ENCODE measurements around the gene MATCAP1. TPM values are rescaled to one million over a fixed set of nuclear protein-coding genes. Genes with fewer than 3 reads are reported as not detected.

The MATCAP1 gene
- total and polyA plus RNA-seq, 10 of the 15 experiments (the other 5 are each of a cell fraction or from before 2014, with no cell fraction given) = 2.8 to 25.8 (median 8.6) TPM

- no peak for DNase-seq (ENCODE audit: low read depth, low spot score)
- POLR2A ChIA-PET = interaction anchor here (0.6 to 8.2 kb wide), 6 partner anchors 10 to 135 kb away, joined by 3 to 137 read pairs (median 4); partner anchors contain the start of gene NOL3
- in situ Hi-C loops (cut with MboI) = no loop called here
- Histone ChIP-seq H3K4me3 (peak overlapping the region; percentile 53; the same call in 1 of the 2 replicates), H3K4me1 (ENCODE audit: control insufficient read depth, insufficient read depth, low read length) (peaks cover 42% of the 10 kb centered on the region), H4K20me1 (ENCODE audit: control insufficient read depth, insufficient read depth) (no peaks in the 10 kb centered on the region; the same call in 1 of the 2 replicates), H3K4me2 (ENCODE audit: control insufficient read depth, insufficient read depth) (peak overlapping the region; percentile 83), H3K36me3 (ENCODE audit: control insufficient read depth in 2 of 2, insufficient read depth in 2 of 2, low read length in 1 of 2) (no peaks in the 10 kb centered on the region), H3K9ac (ENCODE audit: control insufficient read depth, insufficient read depth, low read length) (no peak overlapping the region), H2AFZ (ENCODE audit: control insufficient read depth, low read depth, low read length) (peak overlapping the region; percentile 70), H3K79me2 (ENCODE audit: control insufficient read depth, insufficient read depth, low read length) (peaks cover 4% of the 10 kb centered on the region), H3K9me3 (replicated peaks; ENCODE audit: control insufficient read depth, insufficient read depth, low read length) (no peaks in the 10 kb centered on the region; the same call in 2 of the 3 replicates), H3K27me3 (replicated peaks in 1 of 2; ENCODE audit: control insufficient read depth in 2 of 2, insufficient read depth in 2 of 2, low read length in 1 of 2) (peaks cover 2 to 18% of the 10 kb centered on the region in 2 experiments), H3K27ac (ENCODE audit: control insufficient read depth, insufficient read depth) (no peak overlapping the region)
- intact Hi-C loops (cut with micrococcal nuclease; ENCODE audit: unreplicated experiment) = no loop called here
- ATAC-seq = peak; percentile 11
- RAD21 ChIA-PET (ENCODE audit: unreplicated experiment) = interaction anchor here (1.3 to 1.9 kb wide), 3 partner anchors 11 to 133 kb away, joined by 3 to 6 read pairs (median 6); no protein-coding TSS in a partner anchor
- 10% methylated on average over 89 of the region's 99 CpGs for WGBS (ENCODE audit: insufficient coverage, insufficient replicate concordance, low lambda C conversion rate, missing lambda C conversion rate)
- no TSS peak for BruUV-seq (replicated peaks)
- no peak for FAIRE-seq
- SMC1A ChIA-PET (ENCODE audit: uncharacterized antibody, unreplicated experiment) = interaction anchor here (0.8 to 1.8 kb wide), 4 partner anchors 10 to 16 kb away, joined by 3 to 10 read pairs (median 4); no protein-coding TSS in a partner anchor
- CTCF ChIA-PET = interaction anchor here (1.1 to 1.9 kb wide), 4 partner anchors 10 to 146 kb away, joined by 3 to 8 read pairs (median 6); no protein-coding TSS in a partner anchor
- TF ChIP-seq KLF5 (IDR thresholded peaks at IDR 0.05; ENCODE audit: partially characterized antibody) (no peak), LARP7 (IDR thresholded peaks at IDR 0.05) (peak; percentile 89), RB1 (IDR thresholded peaks at IDR 0.05; ENCODE audit: borderline replicate concordance) (peak; percentile 40; the same call in 1 of the 2 replicates), USF2 (IDR thresholded peaks at IDR 0.05; ENCODE audit: borderline replicate concordance, low read depth, low read length) (no peak), SP1 (IDR thresholded peaks at IDR 0.05; ENCODE audit: low read depth, low read length) (no peak), PAX8 (IDR thresholded peaks at IDR 0.05) (no peak), KAT2A (conservative IDR thresholded peaks at IDR 0.05; ENCODE audit: control insufficient read depth, low read depth, low read length) (no peak), TCF12 (IDR thresholded peaks at IDR 0.05; ENCODE audit: low read depth, low read length) (no peak), CTCF (IDR thresholded peaks at IDR 0.05 in 2 of 3, conservative IDR thresholded peaks at IDR 0.05 in 1 of 3; ENCODE audit: control insufficient read depth in 2 of 3, extremely low read depth in 1 of 3, insufficient read depth in 1 of 3, low read depth in 3 of 3, low read length in 3 of 3) (no peak), ZZZ3 (IDR thresholded peaks at IDR 0.05; ENCODE audit: control insufficient read depth, insufficient read length, low read depth) (no peak), ELK1 (IDR thresholded peaks at IDR 0.05; ENCODE audit: low read depth, low read length) (no peak), TCF3 (IDR thresholded peaks at IDR 0.05; ENCODE audit: borderline replicate concordance, insufficient read depth, low read depth, low read length) (no peak), MLLT1 (IDR thresholded peaks at IDR 0.05) (no peak), CEBPB (IDR thresholded peaks at IDR 0.05; ENCODE audit: borderline replicate concordance in 1 of 2, low read depth in 2 of 2, low read length in 2 of 2) (no peak), CHD4 (IDR thresholded peaks at IDR 0.05) (no peak)
Observed at GRCh38 chr16:67163164-67163998, 20.4 kb downstream of the MATCAP1 start.
